Mucosa of gallbladder (tissue), 1 donor: ENCODE results near the gene CTSZ. TPM values are rescaled to one million over a fixed set of nuclear protein-coding genes. Genes with fewer than 3 reads are reported as not detected.

Source experiments
- DNase-seq: peaks from one replicate; pipeline ENCODE4 v3.0.0-alpha.2; 2020; ENCODE audit warnings: low spot score
- total RNA-seq: library from RNA; stranded (reverse); gene quantifications from one replicate; pipeline ENCODE4 v1.2.1, GENCODE V29; 2021
- donor health status: DM: no; HTN: no; CAD: no.

The CTSZ gene
- total RNA-seq, 1 donor from 2014 or later, result 101 TPM

DNA sequence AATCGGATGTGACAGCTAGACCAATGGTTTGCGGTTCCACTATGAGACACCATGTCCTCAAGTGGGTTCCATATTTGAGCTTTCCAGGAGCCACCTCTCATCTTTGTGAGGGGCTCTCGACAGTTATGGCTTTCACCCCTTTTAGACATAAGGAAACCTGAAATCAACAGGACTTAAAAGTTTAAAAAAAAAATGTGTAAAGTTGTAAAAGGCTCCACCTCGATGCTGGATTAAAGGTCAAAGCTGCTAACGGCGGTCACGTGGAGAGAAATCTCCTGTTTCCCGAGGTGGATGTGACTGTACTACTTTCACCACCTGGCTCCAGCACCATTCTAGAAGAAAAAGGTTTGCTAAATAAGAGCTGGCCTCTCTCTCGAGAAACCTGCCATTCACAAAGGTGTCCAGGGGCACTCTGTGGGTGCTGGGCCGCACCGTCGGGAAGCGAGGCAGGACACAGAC lies 24.5 kb upstream of the CTSZ start:
- DNase-seq, result no peak

DNA sequence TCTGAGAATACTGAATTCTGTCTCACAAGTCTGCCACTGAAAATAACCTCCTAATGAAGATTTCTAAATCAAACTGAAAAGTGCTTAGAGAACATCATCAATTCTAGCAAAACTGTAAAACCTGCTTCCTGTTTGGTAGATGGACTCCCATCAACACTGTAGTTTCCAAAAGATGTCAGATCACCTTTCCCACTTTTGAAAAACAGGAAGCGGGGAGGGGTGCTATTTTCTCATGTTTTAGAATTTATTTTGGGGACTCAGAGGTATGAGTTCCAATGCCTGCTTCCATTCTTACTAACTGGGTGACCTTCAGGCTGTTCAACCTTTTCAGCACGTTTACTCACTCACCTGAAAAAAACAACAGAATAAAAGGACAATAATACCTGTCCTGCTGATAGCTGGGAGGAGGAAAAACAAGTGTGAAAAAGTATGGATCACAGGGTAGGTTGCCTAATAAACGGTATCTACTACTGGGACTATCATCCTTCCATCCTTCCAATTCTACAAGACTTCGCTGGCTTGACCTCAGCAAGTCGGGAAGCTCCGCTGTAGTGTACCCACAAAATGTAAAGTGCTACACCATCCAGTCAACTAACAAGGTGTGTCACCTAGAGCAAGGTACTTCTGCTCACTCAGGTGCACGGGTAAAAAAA lies 24.0 kb upstream of the CTSZ start:
- DNase-seq, result no peak

DNA sequence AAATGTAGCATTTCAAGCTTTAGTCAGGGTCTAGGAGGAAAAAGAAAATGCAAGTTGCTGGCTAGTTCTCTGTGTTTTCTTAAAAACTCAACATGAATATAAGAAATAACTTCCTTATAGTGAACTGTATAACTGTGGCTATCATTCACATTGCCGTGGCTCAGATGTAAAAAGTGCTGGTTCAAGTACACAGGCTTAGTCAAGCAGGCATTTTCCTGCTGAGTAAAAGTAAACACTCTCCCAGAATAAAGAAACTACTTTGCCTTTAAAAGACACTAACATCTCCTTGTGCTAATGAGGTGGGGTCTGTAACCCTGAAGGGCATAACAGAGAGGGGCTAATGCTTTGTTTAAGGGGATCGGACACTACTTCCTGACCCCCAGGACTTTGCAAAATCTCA lies 21.8 kb upstream of the CTSZ start:
- no peak for DNase-seq

DNA sequence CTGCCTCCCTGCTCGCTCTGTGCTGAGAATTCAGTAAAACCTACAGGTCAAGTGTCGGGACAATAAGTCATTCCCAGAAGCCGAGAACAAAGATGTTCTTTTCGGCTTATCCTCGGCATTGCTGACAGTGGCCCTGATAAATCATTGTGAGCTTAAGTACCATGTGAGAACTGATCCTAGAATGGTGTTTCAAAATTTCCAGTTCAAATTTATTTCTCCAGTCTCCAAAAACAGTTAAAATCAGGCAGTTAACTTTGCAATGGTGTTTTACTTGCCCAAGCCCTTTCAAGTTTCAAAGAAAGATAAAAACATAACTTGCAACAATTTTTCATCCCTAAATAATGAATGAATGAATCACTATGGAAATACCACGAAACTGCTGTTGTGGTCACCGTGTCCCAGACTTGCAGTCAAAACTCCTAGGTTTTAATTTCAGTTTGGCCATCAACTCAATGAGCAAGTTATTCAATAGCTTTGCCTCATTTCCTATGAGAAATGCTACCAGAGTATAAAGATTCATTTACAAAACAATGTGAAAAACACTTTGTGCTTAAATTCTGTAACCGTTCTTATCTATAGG lies 20.8 kb upstream of the CTSZ start:
- no peak for DNase-seq

DNA sequence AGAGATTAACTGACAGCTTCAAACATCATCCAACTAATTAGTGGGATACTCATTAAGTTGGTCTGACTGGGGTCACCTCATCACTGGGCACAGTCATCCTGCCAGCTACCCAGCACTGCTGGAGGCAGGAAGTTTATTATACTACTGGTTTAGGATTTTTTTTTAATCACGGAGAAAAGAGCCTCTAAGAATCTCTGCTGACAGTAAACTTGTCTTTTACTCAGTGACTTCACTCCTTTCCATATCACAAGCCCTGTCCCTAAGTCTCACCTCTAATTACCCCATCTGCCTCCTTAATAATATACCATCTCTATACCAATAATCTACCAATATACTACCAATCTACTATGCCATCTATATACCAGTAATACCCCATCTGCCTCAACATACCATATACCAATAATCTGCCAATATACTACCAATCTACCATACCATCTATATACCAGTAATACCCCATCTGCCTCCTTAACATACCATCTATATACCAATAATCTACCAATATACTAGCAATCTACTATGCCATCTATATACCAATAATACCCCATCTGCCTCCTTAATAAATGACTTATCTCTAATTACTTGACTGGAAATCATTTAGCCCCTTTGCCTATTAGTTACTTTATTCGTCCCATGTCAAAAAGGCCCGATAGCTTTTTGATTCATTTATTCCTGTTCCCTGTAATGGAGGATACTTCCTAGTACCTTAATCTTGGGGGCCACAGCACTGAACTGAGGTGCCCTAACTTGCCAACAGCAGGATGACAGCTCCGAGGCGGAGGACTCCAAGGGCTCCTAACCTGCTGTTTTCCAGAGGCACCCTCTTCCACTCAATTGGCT lies 20.1 kb upstream of the CTSZ start:
- no peak for DNase-seq

DNA sequence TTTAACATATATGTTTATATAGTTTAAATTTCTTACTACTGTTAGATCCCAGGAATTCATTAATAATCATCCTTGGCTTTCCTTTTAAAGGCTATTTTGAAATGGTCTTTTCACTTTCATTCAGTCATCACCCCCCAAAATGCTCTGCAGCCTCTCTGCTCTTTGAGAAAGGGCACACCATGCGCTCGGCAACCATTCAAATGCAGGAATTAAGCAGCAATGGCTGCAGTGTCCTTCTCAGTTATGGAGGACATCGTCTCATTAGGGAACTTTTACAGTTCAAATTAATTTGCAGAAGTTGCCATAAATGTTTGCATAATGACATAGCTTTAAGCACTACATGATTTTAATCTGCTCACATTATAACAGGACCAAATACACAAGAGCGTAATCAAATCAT lies 18.5 kb upstream of the CTSZ start:
- DNase-seq, result no peak

DNA sequence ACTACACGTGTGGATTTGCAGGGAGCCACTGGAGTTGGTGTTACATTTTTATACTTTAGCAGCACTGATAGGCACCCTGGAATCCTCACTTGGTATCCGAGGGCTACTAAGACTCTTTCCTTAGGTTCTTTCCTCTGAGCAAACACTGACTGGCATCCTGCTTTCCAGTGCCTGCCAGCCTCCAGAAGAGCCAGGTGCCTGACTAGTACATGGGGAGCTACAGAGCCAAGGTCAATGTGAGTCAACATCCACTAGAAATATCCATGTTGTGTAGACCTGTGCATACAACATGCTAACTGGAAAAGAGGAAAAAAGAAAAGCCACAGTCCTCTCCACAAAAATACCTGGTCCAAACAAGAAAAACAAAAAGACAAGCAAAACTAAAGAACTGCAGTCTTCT lies 18.0 kb upstream of the CTSZ start:
- DNase-seq, result no peak

DNA sequence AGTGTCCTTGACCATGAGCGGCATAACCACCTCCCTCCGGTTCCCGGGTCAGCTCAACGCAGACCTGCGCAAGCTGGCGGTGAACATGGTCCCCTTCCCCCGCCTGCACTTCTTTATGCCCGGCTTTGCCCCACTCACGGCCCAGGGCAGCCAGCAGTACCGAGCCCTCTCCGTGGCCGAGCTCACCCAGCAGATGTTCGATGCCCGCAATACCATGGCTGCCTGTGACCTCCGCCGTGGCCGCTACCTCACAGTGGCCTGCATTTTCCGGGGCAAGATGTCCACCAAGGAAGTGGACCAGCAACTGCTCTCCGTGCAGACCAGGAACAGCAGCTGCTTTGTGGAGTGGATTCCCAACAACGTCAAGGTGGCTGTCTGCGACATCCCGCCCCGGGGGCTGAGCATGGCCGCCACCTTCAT lies 17.1 kb upstream of the CTSZ start:
- no peak for DNase-seq

DNA sequence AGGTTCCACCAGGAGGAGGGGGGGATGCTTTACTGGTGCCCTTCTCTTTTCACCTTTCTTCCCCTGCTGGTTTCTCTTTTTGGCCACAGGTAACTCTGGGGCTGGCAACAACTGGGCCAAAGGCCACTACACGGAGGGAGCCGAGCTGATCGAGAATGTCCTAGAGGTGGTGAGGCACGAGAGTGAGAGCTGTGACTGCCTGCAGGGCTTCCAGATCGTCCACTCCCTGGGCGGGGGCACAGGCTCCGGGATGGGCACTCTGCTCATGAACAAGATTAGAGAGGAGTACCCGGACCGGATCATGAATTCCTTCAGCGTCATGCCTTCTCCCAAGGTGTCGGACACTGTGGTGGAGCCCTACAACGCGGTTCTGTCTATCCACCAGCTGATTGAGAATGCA lies 16.6 kb upstream of the CTSZ start:
- DNase-seq, result no peak

DNA sequence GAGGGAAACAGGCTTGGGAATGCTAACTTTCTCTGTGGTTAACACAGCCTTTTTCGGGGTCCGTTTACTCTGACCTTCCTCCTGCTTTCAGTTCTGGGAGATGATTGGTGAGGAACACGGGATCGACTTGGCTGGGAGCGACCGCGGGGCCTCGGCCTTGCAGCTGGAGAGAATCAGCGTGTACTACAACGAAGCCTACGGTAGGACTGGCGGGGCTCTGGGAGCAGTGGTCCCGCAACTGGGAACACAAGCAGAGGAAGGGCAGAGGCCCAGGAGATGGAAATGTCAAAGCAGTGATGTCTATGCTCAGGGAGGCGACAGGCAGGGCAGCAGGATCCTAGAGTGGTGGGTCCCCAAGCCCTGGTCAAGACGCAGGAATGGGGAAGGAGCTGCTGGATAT lies 15.7 kb upstream of the CTSZ start:
- DNase-seq, result no peak

DNA sequence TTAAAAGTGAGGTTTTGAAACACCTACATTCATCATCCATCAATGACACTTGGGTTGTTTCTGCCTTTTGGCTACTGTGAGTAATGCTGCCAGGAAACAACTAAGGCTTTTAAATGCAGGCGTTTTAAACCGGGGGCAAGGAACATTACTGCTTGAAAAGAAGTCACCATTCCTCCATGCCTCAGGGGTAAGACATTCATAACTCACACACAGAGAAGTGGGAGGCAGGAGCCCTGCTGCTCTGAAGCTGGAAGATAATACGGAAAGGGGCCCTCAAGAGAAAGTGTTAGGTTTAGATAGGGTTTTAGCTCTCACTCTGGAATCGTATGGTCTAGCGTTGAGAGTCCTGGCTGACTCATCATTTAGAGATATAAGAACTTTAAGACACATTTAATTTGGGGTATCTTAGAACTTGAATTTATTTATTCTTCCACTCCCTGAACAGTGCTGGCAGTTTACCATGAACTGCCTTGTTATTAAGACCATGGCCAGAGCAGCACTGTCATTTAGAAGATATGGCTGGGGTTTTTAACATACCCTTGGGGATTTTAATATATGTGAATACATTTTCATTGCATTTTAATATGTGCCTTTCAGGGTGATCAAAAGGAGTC lies 14.0 kb upstream of the CTSZ start:
- DNase-seq, result no peak

DNA sequence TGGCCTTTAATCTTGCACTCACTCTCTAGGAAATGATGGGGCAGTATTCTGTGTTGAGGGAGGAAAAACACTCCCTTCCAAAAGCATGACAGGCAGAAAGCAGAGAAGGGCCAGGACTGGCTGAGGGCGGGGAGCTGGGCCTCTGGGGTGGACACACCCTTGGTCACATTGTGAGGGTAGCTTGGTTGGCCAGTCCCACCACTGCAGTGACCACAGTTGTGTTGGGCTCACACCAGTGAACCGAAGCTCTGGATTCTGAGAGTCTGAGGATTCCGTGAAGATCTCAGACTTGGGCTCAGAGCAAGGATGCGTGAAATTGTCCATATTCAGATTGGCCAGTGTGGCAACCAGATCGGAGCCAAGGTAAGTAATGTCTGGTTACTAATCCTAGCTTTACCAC lies 12.2 kb upstream of the CTSZ start, which contains the start of gene TUBB1:
Gene TUBB1 (plus strand): TSS at position 213 of the 400 bp plus-strand sequence. CDS start 94 bp downstream, at position 307.
- DNase-seq, result no peak

DNA sequence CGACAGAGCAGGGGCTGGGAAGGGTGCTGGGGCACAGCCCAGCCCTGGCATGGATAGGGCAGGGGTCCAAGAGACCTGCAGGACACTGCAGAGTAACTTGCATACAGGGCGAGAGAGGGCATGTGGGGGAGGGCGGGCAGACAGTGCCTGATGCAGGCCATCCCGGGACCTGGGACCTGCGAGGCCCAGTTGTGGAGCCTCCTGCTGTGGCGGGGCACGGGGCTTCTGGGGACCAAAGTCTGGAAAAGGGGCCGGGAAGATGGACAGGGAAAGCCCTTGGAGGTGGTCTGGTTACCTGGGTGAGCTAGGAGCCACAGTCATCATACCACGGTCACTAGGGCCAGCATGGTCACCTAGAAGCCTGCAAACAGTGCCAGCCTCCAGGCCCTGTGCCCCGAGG lies 11.8 kb upstream of the CTSZ start:
- DNase-seq, result no peak

DNA sequence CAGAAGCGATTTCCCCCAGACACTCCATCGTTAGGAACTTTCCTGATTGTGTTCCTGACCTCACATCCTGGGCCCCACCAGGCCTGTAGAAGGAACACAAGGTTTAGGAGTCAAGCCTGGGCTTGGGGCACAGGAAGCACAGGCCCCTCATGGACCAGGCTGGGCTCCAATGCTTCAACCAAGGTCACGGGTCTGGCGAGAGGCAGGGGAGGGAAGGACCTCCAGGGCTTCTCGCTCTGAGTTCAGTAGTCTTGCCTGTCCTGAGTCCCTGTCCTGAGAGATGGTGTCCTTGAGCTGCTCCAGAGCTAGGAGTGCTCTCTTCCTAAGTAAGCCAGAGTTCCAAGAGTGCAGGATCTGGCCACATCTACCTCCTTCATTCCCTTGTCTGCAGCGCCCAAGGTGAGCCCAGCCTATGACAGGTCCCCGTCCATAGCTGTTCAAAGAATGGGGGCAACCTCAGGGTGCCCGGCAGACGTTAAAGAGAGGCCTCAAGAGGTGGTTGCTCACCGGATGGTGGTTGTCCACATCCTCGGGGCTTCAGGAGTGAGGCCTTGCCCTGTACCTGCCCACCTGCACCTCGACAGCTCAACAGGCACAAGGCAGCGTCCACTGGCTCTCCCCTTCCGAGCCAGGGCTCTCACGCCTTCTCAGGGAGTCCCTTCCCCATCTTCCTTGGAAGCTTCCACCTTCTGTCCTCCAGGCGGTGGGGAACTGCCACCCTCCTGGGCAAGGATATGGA lies 10.6 kb upstream of the CTSZ start:
- DNase-seq, result no peak

DNA sequence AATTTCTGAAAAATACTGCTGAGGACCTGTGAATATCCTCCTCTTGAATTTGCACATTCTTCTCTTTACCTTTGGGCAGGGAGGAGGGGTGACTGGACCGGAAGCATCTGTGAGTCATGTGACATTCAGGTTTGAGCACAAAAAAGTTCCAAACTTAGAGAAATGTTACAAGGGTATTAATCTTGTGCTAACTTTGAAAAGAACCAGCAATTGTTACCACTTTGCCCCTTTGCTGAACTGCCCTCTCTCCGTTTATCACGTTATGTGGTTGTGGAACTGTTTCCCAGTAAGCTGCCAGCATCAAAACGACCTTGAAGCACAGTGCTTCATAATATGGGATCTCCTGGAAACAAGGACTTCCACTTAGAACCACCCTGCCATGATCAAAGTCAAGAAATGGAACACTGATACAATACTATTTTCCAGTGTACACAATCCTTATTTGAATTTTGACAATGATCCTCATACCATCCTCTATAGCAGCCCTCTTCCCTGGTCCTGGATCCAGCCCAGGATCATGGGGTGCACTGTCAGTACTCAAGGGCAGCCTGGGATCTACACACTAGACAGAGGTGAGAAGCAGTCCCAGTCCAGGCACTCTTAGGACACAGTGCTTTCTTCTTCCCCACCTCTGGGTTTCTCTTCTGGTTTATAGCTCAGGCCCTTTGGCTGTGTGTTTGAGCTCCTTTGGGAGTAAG lies 9.9 kb upstream of the CTSZ start:
- no peak for DNase-seq

DNA sequence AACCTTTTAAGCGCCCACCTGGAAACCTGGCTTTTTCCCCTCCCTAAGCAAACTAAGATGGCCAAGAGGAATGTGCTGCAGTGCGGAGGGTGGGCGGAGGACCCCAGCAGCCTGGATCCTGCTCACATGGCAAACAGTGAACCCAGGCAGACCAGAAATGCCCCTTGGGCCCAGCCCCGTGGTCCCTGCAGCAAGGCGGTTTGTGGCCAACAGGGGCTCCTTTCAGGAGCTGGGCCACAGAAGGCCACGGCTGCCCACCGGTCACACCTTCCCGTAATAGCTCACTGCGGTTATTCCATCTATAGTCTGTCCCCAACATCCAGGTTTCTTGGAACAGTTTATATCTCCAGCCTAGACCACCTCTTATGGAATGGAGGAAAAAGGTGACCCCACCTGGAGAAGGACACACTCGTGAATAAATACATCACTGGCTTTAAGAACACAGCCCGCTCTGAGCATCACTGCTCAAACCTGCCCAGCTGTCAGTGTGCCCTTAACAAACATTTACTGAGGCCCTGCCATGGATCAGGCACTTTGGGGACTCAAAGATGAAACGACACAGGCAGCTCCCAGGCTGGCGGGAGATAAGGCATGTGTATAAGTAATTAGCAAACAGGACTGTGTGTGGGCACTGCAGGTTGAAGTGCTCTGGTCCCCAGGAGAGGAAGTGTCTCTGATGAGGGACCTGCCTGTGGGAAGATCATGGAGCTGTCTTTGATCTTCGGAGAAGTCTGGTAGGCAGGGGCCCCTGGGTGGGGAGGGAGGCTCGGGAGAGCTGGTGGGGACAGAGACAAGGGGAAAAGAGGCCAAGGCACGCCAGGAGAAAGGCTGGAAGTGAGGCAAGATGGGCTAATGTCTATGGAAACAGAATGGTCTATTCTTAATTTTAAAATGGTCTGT lies 9.0 kb upstream of the CTSZ start:
- DNase-seq, result no peak

DNA sequence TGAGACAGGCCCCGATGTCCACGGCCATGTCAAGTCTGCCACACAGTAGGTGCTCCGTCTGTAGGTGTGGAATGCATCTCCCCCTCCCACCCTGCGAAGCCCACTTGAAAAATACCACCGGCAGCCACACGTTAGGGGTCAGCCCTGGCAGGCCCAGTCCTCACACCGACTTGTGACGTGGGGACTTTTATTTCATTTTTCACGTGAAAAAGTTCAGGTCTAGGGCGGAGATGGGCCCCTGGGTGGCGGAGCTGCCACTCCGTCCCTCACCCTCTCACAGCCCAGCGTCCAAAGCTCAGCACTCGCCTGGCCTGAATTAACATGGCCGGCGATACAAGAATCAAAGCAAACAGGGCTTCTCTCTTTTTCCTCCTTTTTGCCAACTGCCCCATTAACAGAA lies 8.4 kb upstream of the CTSZ start:
- no peak for DNase-seq

DNA sequence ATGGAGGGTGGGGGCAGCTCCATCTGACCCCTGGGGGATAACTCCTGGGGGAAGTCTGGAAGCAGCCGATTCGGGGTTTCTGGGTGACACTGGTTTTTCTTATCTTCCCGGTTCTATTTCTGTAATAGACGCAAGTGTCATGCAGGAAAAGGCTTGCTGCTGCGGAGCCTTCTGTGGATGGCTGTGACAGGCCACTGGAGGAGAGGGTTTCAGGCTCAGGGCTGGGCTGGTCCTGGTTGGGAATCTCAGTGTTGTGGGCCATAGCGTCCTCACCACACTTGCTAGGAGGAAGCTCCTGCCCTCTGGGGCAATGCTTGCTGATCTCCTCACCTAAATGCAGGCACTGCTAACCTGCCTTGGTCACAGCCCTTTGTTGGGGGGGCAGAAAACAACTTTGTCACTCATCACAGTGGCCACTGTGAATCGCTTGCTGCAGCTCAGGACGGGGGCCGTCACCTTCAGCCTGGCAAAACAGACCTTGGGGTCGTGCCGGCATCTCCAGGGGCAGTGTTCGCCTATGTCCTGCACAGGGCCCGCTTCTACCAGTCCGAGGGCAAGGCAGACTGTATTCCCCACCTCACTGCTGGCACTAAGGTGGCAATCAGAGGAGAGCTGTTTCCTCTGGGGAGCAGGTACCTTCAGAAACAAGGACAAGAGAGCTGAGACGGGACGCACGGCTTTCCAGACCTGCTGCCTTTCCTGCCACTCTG lies 7.8 kb upstream of the CTSZ start:
- no peak for DNase-seq

DNA sequence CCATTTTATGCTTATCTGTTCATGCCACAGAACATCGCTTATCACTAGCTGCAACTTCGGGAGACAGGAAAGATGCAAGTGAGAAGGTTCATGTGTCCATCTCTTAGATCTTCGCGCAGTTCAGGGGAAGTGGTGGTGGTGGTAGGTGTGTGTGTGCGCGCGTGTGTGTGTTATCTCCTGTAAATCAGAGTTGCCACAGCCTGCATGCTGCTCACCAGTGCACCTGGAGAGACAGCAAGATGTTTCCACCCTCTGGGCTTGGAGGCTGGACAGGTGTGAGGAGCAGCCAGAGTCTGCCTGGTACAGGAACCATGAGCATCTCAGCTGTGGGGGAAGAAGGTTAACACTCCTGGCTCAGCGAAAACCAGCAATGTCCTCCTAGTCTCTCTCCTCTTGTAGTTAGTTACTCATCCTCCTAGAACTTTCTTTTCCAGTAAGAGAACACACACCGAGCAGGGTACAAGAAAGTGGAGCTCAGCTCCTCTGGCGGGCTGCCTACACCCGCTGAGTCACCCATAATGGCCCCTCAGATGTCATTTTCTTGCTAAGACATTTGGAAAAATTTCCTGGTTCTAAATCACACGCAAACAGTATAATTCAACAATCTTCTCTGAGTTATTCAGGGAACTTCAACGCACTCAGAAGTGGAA lies 7.0 kb upstream of the CTSZ start:
- DNase-seq, result no peak
